ENCODE measurements around the gene ZBTB7C.
"Not testable (repeated sequence)": the region's sequence is repeated elsewhere in the genome, so short reads cannot be mapped to it uniquely, and the experiment has no call there.

ZBTB7C gene

DNA sequence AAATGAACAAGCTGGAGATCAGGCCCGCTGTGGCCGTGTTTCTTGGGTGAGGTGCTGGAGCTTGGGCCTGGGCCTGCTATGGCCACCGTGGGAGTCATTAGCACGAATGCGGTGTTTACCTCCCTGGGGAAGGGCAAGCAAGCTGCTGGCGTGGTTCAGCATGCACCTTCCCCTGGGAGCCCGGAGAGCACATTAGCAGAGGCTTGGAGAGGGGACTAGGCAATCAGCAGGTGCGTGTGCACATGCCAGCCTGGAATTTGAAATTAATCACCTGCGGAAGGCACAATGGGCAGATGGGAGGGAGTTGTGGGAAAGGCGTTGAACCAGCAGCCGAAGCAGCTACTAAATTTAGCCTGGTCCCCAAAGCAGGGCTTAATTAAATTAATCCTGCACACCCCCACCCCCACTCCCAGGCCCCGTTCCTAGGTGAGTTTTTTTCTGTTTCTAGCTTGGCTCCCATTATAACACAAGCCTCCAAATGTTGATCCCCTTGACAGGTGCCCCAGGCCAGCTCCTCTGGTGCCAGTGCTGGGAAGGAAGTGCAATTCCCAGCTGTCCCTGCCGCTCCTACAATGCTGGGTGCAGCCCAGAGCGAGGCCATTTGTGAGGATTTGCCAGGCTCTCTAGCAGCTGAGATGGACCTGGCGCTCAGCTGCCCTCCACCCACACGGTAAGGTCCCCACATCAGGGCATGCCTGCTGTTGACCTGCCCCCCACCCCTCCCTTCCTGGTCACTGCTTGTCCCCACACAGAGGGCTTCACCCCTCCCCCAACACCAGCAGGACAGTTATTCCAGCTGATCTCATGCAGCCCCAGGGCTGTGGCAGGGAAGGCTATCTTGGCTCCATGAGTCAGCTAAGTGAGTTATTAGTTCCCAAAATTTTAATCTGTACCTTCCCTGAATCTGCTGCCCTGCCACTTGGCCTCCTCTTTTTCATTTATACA, 115.0 kb downstream of the ZBTB7C start:
- peak; percentile 49 for DNase-seq

DNA sequence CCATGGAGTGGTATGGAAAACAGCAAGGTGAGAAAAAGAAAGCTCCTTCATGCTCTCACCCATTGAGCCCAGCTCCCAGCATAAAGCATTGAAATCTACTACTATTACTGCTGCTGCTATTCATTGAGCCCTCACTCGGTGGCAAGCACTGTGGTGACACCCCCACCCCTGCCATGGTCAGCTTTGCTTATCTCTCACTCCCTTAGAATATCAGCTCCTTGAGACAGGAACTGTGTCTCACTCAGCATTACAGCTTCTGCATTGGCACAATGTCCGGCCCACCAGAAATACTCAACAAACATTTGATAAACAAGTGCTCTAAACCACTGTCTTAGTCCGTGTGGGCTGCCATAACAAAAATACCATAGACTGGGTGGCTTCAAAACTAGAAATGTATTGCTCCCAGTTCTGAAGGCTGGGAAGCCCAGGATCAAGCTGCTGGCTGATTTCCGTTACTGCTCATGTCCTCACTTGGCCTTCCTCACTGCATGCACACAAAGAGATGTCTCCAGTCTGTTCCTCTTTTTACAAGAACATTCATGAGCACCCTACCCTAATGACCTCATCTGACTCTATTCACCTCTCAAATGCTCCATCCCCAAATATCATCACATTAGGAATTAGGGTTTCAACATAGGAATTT, 116.3 kb downstream of the ZBTB7C start:
- peak; percentile 88 for DNase-seq

DNA sequence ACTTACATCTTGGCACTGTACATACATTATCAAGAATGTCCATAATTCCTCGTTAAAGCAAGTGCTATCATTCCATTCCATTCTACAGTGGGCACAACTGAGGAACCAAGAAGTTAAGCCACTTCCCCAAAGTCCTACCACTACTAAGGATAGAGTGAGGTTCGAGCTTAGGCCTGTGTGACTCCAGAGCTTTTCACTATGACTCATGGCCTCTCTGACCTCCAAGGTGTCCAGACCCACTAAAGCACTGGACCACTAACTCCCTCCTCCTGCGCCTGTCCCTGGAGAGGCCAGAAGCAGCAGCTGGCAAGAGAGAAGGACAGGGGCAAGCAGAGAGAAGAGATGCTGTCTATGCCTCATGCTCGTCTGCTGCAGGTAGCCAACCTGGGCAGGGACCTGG, 117.0 kb downstream of the ZBTB7C start:
- DNase-seq = peak; percentile 62

DNA sequence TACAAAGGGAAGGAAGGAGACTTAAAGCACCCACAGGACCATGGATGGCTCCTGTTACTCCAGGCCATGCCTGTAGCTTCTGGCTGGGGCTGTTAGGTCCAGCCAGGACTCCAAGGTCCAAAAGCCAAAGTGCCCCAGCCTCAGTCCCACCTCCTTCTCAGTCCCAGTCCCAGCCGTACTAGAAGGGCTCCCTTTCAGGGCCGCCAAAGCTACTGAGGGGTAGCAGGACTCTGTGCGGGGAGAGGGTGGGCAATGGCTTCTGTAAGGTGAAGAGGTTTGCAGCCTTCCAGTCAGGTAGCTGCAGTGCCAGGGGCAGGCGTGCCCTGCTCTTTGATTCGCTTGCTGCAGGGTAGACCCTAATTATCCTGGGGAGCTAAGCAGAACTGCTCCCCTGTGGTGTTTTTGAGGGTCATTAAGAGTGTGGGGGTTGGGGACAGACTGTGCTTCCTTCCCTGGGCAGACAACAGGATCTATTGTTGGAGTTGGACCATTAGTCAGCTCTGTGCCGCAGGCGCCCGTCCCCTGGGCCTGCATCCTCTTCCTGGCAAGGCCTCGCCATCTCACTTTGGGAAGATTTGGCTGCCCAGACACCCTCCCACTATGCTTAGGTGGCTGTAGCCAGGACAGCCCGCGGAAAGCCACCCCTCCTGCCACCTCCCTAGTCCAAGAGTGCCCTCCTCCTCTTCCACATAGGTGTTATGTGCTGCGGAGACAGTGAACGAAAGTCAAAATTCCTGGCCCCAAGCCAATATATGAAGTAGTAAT, 118.8 kb downstream of the ZBTB7C start:
- no peak for DNase-seq

DNA sequence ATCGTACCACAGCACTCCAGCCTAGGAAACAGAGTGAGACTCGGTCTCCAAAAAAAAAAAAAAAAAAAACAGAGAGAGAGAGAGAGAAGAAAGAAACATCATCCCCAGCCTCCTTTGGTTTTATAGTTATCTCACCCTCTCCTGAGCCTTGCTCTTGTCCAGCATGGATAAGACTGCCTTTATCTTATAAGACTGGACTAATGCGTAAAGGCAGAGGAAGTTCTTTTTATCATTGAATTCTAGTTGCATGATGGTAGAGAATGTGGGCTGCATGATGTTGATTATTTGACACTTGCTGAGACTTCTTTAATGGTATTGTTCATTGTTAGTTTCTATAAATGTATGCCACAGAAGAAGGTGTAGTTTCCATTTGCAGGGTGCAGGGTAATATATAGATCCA, 124.4 kb downstream of the ZBTB7C start:
- peak; percentile 80 for DNase-seq

DNA sequence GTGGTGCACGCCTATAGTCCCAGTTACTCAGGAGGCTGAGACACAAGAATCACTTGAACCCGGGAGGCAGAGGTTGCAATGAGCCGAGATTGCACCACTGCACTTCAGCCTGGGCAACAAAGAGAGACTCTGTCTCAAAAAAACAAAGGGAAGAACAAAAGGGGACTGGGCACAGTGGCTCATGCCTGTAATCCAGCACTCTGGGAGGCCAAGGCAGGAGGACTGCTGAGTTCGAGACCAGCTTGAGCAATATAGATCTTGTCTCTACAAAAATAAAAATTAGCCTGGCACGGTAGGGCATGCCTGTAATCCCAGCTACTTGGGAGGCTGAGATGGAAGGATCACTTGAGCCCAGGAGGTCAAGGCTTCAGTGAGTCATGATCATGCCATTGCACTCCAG, 125.2 kb downstream of the ZBTB7C start:
- DNase-seq = not testable (repeated sequence)

DNA sequence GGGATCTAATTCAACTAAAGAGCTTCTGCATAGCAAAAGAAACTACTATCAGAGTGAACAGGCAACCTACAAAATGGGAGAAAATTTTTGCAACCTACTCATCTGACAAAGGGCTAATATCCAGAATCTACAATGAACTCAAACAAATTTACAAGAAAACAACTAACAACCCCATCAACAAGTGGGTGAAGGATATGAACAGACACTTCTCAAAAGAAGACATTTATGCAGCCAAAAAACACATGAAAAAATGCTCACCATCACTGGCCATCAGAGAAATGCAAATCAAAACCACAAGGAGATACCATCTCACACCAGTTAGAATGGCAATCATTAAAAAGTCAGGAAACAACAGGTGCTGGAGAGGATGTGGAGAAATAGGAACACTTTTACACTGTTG, 127.7 kb downstream of the ZBTB7C start:
- not testable (repeated sequence) for DNase-seq

DNA sequence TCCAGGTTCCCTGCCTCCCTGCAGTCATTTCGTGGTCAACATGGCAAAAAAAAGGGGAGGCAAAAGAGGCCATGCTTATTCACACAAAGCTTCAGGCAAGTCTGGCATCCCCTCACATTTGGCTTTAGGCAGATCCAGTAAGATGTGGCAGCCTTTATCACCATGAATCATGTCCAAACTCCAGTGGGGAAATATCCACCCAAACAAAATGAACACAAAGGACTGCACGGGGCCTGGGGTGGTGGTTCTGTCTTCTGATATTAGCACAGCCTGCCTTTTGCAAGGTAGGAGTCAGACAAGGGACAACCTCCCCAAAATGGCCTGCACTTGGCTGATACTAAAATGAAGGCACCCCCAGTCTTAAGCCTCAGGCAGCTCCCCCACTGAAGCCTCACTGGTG, 129.9 kb downstream of the ZBTB7C start:
- DNase-seq = no peak

DNA sequence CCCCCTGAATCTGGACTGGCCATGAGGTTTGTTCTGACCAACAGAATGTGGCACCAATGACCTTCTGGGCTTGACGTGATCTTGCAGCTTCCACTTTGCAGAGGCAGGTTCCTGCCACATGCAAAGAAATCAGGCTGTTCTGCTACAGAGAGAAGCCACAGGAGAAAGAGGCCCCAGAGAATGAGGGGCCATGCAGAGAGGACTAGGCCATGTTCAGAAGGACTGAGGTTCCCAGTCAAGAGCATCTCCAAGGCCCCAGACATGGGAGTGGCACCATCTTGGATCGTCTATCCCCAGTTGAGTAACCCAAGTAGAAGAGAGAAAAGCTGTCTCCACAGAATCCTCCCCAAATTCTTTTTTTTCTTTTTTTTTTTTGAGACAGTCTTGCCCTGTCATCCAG, 131.1 kb downstream of the ZBTB7C start:
- no peak for DNase-seq

DNA sequence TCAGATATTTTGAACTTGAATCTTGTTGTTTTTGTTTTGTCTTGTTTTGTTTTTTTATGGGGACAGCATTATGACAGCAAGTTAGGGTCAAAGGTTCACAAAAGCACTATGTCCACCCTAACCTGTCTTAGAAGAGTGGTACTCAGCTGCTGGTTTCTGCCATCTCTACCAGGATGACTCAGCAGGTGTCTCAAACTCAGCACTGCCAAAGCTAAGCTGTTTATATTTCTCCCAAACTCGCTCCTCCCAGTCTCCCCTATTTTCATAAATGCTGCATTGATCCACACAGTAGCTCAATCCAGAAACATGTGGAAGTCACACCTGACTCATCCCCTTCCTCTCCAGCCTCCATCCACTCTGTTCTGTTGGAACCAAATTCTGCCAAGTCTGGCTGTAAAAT, 134.9 kb downstream of the ZBTB7C start:
- no peak for DNase-seq

DNA sequence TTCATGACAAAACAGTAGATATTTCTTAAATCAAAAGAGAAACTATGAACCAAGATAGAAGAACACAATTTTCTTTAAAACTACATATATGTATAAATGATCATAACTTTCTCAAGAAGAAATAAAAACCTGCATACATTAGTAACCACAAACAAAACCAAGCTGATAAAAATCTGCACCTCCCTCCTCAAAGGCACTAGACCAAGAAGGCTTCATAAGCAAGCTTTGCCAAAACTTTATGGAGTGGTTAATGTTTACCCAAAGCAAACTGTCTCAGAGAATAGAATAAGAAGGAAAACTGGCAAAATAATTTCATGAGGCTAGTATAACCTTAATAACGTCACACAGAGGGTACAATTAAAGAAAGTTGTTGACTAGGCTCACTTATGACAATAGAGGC, 138.3 kb downstream of the ZBTB7C start:
- DNase-seq = peak; percentile 24

DNA sequence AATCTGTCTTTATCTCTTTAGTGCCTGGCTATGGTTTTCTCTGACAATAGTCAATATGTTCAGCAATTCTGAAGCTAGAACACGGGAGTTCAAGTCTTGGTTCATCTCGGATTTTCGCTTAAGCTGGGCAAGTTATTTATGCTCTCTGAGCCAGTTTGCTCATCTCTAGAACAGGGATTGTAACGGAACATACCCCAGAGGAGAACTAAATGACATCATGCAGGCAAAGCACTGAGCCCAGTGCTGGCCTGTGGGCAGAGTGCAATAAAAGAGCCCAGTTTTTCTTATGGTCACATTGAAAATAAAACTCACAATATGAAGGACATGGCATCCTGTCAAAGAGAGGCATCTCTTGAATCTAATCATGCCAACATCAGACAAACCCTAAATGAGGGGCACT, 143.9 kb downstream of the ZBTB7C start:
- no peak for DNase-seq

DNA sequence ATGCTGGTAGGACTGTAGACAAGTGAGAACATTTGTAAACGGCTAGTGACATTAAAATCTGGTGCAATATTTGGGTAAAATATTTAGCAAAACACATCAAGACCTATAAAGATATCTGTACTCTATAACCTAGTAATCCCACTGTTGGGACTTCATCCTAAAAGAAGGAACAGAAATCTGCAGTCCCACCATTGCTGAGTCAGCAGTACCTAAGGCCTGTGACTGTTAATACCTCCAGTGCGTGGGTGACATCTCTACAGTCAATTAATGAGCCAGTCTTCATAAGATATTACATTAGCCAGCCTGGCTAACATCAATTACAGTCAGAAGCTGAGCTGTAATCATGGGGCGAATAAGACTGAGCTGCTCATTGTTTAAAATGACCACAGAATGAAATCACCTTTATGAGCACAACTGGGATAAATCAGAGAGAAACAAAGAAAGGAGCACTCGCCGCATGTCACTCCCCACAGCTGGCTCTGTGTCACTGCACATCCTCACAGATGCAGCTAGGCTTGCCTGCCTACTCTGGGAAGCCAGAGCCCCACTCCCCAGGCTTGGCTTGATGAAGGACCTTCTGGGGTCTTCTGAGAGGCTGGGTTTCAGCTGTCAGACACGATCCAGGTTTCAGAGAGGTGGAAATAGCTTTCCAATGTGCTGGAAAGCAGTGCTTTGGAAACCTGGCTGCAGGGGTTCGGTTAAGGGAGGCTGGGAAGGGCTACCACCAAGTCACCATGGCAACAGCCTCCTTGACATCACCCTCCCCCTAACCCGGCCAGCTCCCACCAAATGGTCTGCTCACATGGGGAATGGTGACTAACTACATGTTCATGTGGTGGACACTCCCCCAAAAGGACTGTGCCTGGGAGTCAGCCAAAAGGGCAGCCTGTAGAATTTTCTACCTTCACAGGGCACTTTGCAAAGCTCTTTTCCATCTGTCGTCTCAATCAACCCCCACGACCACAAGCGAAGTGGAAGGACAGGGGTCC, 145.0 kb downstream of the ZBTB7C start:
- no peak for DNase-seq

DNA sequence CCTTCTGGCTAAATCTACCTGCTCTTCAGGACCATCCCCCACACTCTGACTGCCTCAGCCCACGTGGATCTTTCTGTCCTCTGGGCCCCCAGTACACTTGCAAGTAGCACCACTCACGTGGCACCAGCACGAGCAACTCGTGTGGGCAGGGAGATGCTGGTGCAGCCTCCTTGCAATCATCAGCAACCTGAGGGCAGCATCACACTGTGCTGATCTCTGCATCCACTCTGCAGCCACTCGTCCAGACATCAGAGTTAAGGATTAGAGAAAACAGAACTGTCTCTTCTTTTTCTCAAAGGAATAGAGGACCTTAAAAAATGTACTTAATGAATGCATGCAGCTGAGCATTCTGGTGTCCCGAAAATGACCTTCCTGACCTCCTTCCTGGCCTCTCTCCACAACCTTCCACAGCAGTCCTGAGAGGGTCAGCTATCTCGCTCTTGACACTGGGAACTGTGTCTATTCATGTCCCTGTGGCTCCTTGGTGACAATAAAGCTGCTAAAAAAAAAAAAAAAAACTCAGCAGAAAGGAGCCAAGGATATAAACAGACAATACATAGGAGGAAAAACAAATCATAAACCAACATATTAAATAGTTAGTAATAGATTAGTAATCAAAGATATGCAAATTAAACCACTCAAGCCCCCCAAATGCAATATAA, 145.9 kb downstream of the ZBTB7C start:
- no peak for DNase-seq

DNA sequence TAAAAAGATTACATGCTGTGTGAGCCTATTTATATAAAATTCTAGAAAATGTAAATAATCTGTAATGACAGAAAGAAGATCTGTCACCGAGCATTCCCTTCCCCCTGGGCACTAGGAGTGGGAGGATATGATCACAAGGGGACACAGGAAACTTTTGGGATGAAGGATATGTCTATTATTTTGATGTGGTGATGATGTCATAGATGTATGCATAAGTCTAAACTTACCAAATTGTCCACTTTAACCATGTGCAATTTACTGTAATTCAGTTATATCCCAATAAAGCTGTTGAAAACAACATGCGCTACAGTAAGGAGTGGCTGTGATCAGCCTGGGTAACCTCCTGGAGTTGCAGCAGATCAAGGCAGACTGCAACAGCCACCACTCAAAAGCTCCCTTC, 148.9 kb downstream of the ZBTB7C start:
- no peak for DNase-seq

DNA sequence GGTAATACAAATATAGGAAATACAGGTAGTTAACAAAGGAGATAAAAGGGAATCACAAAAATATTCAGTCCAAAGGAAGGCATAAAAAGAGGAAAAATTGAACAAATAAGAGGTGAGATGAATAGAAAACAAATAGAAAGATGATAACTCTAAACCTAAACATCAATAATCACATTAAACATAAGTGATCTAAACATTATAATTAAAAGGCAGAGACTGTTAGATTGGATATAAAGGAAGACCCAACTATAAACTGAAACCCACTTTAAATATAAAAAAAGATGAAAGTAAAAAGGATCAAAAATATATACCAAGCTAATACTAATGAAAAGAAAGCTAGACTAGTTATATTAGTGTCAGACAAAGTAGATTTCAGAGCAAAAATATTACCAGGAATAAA, 152.3 kb downstream of the ZBTB7C start:
- no peak for DNase-seq

DNA sequence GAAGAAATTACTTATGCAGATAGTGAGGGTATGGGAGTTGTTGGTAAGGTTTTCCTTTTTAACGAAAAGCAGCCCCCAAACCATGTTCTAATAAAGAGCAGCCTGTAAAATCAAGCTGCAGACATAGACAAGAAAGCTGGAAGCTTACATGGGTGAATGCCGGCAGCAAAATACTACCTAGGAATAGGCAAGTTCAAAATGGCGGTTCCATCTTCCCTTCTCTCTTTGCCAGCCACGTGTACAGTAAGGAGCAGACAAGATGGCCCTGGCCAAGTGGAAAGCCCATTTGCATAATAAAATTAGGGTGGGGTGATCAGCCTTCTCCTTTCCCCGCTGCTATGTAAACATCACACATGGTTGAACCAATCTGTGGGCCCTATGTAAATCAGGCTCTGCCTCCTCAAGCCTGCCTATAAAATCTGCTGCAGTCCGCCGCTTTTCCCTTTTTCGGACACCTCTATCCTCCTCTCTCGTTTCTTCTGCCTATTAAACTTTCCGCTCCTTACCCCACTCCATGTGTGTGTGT, 155.0 kb downstream of the ZBTB7C start:
- DNase-seq = no peak

DNA sequence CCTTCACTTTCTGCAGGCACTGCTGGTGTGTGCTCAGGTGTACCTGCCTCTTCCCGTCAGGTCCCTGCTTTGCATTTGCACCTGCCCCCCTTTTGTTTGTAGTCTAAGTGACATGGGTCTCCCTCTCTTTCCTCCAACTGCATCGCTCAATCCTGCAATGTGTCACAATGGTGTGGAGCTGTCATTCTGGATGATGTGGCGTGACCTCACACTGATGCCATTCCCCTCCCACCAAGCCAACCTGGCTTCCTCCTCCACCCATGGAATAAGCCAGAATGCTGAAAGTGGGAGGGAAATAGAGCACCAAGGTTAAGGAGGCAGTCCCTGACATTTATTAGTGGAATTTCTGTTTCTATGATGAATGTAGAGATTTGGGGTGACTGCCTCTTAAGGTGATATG, 156.7 kb downstream of the ZBTB7C start:
- no peak for DNase-seq

DNA sequence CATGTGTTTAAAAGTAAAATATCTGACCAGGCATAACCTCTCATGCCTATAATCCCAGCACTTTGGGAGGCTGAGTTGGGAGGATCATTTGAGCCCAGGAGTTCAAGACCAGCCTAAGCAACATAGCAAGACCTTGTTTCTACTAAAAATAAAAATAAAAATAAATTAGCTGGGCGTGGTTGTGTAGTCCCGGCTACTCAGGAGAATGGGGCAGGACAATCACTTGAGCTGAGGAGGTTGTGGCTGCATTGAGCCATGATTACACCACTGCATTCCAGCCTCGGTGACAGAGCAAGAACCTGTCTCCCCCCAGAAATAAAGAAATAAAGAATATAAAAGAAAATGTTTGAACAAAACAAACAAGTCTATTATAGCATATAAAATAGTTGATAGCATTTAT, 158.3 kb downstream of the ZBTB7C start:
- DNase-seq = no peak

DNA sequence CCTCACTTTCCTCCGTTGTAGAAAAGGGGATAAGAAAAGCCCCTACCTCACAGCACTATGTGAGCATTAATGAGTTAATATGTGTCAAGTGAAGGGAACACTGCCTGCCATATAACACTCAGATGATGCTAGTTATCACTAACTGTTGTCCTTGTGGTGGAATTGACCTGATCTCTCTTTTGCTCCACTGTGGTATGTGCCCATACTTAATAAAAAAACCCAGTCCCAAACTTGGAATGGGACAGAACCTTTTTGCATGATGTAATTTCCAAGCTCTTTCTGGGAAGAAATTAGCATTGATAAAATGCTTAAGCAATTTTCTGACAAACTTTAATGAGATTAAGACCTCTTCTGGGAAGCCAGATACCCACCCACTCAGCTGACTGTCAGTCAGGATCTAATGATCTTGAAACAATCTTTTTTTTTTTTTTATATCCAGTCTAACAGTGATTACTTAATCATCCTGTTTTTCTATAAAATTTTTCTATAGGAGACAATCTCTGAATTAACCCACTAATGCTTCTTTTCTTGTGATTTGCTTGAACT, 158.7 kb downstream of the ZBTB7C start:
- DNase-seq = no peak

DNA sequence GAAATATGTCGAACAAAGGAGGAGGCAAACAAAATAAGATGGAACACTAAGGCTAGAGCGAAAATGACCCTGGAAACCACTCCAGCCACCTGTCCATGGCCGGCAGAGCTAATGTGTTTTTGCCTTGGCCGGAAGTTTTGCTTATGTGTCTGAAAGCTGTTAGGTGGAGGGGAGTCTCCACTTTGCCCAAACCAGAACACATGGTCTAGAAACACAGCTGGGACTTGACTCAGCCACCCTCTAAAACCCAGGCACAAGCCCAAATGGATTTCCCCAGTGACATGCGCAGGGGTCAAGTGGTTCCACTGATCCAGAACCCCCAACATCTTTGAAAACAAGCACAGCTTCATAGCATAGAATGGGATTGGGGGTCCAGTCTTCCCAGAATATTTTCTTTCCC, 159.3 kb downstream of the ZBTB7C start:
- DNase-seq = no peak

Measured in OCI-M1 (cell line).